Epithelial cell of esophagus (primary cell): ENCODE results near the gene THTPA.
A peak's percentile ranks its signal among the peaks of the same experiment; 100 is the strongest.

Source experiments
- DNase-seq: peaks from one replicate; pipeline ENCODE4 v3.0.0; 2010; ENCODE audit warnings: low read depth
- H3K4me3 ChIP-seq: 2 replicates; pipeline ENCODE4 v1.5.1; 2011; ENCODE audit warnings: mild to moderate bottlenecking, low read length, control low read depth
- CTCF ChIP-seq: IDR thresholded peaks from 2 replicates; pipeline ENCODE4 v1.5.1; 2011; ENCODE audit warnings: low read depth, mild to moderate bottlenecking, low read length, control low read depth, inconsistent platforms; ENCODE audit not compliant: insufficient read depth; ENCODE audit errors: missing control alignments

The THTPA gene

GRCh38 chr14:23525611-23526010 is 30.5 kb upstream of the THTPA start:
- TF ChIP-seq CTCF = no peak
- no peak overlapping the region for H3K4me3 ChIP-seq
- DNase-seq = no peak

- no peak overlapping the region for H3K4me3 ChIP-seq
- TF ChIP-seq CTCF = peak; percentile 30
- peak; percentile 9 for DNase-seq
Observed at GRCh38 chr14:23528555-23528954, 27.5 kb upstream of the THTPA start.

- no peak overlapping the region for H3K4me3 ChIP-seq
- DNase-seq = no peak
- no peak for TF ChIP-seq CTCF
Observed at GRCh38 chr14:23529016-23529415, 27.1 kb upstream of the THTPA start.

- no peak for DNase-seq
- no peak for TF ChIP-seq CTCF
Observed at GRCh38 chr14:23530375-23531055, 25.6 kb upstream of the THTPA start.

GRCh38 chr14:23531391-23531790 is 24.7 kb upstream of the THTPA start:
- H3K4me3 ChIP-seq = no peak overlapping the region
- TF ChIP-seq CTCF = no peak
- no peak for DNase-seq

More at GRCh38 chr14:23530375-23531055, 25.6 kb upstream of the THTPA start:
- H3K4me3 ChIP-seq = no peak overlapping the region

- no peak for TF ChIP-seq CTCF
- no peak for DNase-seq
- no peak overlapping the region for H3K4me3 ChIP-seq
Observed at GRCh38 chr14:23532658-23533057, 23.4 kb upstream of the THTPA start.
